Myocyte (in vitro differentiated cells): ENCODE measurements around the gene C6orf62. TPM values are rescaled to one million over a fixed set of nuclear protein-coding genes. Genes with fewer than 3 reads are reported as not detected.
"Not testable (repeated sequence)": the region's sequence is repeated elsewhere in the genome, so short reads cannot be mapped to it uniquely, and the experiment has no call there.

ENCODE experiments used
- DNase-seq: peaks from one replicate; pipeline ENCODE4 v3.0.0-alpha.2; 2012; ENCODE audit warnings: low read depth
- polyA plus RNA-seq: library from polyadenylated mRNA; unstranded; fragments of >200 nt; gene quantifications from one replicate; pipeline ENCODE4 v1.2.1, GENCODE V29; 2012; ENCODE audit warnings: missing spikeins
- total RNA-seq: library from RNA; depleted of rRNA; stranded (reverse); fragments of >200 nt; gene quantifications from 2 replicates; pipeline ENCODE4 v1.2.3, GENCODE V29; 2014

Gene C6orf62
- total RNA-seq, result 120 and 146 TPM in 2 replicates
- polyA plus RNA-seq, result 86.9 TPM

DNA sequence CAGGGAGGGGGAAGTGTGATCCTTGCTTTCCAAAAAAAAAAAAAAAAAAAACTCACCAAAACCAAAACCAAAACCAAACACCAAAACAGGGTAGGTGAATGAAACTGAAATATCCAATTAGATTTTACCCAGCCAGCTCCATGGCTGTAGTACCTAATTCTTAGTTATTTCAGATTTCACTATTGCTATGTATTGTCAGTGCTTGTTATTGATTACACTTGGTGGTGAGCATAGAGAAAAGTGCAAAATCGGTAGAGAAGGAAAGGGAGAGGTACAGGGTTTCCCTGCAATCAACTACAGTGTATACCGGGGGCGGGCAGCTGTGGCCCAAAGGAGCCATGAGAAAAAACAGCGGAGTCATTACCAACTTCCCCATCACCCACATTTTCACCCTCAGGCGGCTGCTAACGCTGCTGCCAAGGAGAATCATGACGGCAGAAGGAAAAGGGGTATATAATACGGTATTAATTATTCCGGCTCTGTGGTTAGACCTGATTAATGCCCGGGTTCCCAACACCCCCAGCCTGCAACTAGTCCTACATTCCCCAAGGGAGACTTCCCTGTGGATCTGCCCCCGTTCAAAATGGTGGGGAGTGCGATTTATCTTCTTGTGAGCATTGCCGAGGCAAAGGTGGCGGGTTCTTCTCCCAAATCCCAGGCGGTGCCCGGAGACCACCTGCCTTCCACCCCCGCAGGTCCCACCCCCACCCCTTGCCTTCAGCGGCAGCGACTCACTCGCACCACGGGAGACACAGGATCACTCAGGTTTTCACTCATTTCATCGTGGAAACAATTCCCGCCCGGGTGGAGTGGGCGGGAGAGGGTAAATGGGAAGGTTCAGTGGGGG lies at the start of gene C6orf62:
C6orf62 (minus strand) TSS at position 30 of the 847 bp plus-strand sequence. CDS start 486 bp downstream, outside the sequence.
- DNase-seq, result peak; percentile 41

DNA sequence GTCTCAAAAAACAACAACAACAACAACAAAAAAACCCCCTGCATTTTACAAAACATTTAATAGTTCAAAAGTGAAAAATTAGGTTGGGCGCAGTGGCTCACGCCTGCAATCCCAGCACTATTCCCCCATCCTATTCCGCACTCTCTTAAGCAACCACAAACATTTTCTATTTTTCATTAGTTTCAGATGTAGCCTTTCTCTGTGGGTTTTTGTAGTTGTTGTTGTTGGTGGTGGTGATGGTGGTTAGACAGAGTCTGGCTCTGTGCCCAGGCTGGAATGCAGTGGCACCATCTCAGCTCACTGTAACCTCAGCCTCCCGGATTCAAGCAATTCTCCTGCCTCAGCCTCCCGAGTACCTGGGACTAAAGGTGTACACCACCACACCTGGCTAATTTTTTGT lies 49.4 kb upstream of the C6orf62 start:
- DNase-seq, result peak; percentile 12

DNA sequence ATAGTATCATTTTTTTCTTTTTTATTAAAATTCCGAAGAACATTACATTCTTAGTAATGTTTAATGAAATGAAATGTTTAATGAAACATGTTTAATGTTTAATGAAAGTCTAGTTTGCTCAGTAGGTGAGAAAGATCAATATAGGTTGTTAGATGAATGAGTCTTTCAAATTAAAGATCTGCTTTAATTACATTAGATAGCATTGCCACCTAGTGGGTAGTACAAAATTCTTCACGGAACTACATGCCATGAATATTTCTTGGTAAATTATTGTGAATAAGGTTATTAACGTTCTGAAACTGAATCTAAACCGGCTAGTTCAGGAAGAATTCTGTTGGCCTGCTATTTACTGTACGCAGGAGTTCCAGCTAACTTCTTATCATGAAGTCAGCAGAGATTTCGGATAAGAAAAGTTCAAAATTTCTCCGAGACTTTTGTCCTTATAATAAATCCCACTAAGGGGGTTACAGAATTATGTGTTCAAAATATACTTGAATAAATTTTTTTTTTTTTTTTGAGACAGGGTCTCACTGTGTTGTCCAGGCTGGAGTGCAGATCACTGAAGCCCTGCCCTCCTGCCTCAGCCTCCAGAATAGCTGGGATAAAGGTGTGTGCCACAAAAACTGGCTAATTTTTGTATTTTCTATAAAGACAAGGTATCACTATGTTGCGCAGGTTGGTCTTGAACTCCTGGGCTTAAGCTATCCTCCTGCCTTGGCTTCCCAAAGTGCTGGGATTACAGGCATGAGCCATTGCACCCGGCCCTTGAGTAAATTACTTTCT lies 47.9 kb upstream of the C6orf62 start:
- peak; percentile 40 for DNase-seq

DNA sequence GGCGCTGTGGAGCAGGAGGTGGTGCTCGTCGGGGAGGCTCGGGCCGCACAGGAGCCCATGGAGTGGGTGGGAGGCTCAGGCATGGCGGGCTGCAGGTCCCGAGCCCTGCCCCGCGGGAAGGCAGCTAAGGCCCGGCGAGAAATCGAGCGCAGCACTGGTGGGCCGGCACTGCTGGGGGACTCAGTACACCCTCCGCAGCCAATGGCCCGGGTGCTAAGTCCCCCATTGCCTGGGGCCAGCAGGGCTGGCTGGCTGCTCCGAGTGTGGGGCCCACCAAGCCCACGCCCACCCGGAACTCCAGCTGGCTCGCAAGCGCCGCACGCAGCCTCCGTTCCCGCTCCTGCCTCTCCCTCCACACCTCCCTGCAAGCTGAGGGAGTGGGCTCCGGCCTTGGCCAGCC lies 47.0 kb upstream of the C6orf62 start:
- DNase-seq, result not testable (repeated sequence)

DNA sequence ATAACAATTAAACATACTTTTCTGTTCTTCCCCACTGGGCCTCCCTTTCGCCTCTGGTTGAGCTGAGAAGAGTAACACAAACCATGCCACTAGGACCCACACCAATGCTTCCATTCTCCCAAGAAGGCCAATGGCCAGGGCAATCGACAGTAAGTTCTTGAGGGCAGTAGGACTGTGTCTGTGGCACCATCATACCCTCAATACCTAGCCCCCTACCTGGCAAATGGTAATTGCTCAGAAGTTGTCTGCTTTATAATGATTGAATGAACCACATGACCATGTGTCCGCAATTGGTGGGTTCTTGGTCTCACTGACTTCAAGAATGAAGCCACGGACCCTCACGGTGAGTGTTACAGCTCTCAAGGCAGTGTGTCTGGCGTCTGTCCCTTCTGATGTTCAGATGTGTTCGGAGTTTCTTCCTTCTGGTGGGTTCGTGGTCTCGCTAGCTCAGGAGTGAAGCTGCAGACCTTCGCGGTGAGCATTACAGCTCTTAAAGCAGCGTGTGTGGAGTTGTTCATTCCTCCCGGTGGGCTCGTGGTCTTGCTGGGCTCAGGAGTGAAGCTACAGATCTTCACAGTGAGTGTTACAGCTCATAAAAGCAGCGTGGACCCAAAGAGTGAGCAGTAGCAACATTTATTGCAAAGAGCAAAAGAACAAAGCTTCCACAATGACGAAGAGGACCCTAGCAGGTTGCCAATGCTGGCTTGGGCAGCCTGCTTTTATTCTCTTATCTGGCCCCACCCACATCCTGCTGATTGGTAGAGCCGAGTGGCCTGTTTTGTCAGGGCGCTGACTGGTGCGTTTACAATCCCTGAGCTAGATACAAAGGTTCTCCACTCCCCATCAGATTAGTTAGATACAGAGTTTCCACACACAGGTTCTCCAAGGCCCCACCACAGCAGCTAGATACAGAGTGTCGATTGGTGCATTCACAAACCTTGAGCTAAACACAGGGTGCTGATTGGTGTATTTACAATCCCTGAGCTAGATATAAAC lies 46.2 kb upstream of the C6orf62 start:
- DNase-seq, result not testable (repeated sequence)

DNA sequence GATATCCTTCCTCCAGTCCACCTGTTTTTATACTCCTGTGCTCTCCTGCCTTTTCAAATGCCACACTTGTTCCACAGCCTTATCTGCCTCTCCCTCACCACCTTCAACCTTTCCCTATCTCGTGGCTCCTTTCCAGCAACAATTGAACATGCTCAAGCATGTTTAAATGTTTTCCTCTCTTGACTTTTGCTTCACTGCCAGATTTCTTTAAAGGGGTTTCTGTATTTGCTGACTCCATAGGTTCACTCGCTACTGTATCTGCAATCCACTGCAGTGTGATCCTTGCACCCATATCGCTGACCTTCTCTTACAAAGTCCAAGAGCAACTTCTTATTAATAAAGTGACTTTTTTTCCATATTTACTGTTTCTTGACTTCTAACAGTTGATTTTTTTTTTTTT lies 44.6 kb upstream of the C6orf62 start:
- DNase-seq, result no peak

DNA sequence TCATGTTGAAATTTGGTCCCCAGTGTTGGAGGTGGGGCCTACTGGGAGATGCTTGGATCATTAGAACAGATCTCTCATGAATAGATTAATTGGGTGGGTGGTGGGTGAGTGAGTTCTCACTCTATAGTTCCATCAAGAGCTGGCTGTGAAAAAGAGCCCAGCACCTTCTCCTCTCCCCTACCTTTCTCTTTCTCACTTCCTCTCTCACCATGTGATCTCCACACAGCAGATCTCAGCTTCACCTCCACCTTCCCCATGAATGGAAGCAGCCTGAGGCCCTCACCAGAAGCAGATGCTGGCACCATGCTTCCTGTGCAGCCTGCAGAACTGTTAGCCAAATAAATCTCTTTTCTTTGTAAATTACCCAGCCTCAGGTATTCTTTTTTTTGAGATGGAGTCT lies 42.9 kb upstream of the C6orf62 start:
- no peak for DNase-seq

DNA sequence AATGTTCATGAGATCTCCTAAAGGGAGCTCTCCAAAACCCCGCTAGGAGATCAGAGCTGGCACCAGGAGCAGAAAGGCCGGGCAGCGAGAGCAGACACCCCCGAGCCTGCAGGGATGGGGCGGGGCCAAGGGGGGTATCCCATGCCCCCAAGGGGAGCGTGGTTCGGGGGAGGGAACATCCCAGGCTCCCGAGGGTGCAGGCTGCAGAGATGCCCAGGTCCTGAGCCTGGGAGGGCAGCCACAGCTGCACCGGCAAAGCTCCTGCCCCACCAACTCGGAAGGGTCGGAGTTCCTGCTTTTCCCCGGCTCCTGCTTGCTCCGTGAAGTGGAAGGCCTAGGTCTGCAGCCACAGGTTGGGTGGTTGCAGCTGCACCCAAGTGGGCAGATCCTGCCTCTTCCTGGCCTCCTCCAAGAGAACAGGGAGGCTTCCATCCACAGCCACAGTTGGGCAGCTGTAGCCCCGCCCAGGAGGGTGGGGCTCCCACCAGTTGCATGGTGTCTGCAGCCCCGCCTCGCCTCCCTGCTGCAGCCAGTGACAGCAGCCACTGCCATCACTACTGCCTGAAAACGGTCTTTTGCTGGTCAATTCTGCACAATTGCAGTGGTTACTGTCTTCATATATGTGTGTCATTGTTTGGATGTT lies 42.4 kb upstream of the C6orf62 start:
- no peak for DNase-seq

DNA sequence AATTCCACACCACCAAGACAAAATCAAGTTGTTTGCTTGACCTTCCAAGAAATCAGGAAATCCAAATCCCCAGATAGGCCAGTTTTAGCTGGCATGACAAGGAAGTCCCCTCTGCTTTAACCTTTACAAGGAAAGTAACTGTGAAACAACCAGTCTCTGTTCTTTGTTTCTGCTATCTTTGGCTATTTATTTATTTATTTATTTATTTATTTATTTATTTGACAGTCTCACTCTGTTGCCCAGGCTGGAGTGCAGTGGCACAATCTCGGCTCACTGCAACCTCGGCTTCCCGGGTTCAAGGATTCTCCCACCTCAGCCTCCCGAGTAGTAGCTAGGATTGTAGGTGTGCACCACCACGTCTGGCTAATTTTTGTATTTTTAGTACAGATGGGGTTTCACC lies 41.3 kb upstream of the C6orf62 start:
- DNase-seq, result no peak

DNA sequence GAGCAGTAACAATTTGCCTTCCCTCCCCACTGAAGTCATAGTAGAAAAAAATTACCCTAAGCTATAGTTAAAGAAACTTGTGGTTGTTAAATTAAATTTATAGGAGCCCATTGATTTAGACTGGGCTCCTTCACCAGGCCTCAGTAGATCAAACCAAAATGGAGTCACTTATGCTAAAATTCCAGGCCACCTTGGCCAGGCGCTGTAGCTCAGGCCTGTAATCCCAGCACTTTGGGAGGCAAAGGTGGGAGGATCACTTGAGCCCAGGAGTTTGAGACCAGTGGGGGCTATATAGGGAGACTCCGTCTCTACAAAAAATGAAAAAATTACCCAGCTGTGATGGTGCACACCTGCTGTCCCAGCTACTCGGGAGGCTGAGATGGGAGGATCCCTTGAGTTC lies 40.8 kb upstream of the C6orf62 start:
- no peak for DNase-seq

DNA sequence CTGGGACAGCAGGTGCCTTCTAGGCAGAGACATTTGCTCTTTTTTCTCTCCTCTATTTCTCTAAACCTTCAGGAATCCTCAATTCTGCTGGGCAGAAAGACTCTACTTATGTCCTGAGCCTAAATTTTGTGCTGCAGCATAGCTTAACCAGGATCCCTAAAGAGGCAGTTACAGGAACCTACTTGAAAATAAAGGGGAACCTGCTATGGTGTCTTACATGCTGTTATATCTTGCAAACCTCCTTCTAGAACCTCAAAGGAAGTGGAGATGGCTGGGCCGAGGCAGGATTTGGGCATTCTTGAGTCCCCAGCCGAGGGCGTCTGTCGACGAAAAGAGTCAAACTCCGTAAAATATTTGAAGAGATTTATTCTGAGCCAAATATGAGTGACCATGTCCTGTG lies 38.7 kb upstream of the C6orf62 start:
- no peak for DNase-seq

DNA sequence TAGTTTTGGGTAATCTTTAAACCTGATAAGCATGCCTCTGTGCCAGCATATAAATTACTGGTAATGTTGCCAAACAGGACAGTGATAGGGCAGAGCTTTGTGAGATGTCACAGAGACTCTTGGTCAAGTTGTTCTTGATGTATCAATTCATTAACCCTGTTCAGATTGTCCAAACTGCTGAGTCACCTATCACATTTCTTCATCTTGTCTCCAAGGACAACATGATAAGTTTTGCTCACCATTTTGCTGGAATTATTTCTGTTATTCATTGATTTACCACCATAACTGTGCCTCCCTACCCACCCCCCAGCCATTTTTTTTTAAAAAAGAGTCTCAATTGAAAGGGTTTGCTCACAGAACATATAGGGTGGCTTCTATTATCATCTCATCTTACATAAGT lies 36.3 kb upstream of the C6orf62 start:
- DNase-seq, result no peak

DNA sequence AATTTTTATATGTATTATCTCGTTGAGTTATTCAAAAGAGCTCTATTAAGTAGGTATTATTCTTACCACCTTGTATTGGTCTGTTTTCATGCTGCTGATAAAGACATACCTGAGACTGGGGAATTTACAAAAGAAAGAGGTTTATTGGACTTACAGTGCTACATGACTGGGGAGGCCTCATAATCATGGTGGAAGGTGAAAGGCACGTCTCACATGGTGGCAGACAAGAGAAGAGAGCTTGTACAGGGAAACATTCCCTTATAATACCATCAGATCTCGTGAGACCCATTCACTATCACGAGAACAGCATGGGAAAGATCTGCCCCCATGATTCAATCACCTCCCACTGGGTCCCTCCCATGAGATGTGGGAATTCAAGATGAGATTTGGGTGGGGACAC lies 35.4 kb upstream of the C6orf62 start:
- not testable (repeated sequence) for DNase-seq

DNA sequence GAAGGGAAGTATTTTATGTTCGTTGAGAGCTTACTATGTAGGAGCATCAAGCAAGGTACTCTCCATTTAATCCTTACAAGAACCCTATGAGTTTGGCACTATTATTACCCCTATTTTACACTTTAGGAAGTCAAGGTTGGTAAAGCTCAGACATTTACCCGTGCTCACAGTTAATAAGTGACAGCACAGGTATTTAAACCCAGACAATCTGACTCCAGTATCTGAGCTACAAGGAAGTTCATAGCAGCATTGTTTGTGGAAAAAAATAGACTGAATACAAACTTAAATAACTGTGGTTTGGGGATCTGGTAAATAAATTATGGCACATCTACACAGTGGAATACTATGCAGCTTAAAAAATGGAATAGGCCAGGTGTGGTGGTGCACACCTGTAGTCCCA lies 34.6 kb upstream of the C6orf62 start:
- DNase-seq, result no peak

DNA sequence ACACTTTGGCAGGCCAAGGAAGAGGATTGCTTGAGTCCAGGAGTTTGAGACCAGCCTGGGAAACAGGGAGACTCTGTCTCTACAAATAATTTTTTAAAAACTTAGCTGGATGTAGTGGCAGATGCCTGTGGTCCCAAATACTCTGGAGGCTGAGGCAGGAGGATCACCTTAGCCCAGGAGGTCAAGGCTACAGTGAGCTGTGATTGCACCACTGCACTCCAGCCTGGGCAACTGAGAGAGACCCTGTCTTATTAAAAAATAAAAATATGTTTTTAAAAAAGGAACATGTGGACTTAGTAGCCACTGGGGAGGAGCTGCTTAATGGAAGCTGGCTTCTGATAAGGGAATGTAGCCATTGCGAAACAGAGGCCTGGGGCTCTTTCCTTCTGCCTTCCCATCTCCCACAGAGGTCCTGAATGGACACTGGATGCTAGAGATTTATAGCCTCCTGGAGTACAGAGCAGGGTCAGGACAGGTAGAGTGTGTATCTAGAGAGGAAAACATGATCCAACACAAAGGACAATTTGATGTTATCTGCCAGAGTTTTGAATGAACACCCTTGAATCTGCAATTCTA lies 34.1 kb upstream of the C6orf62 start:
- DNase-seq, result no peak

DNA sequence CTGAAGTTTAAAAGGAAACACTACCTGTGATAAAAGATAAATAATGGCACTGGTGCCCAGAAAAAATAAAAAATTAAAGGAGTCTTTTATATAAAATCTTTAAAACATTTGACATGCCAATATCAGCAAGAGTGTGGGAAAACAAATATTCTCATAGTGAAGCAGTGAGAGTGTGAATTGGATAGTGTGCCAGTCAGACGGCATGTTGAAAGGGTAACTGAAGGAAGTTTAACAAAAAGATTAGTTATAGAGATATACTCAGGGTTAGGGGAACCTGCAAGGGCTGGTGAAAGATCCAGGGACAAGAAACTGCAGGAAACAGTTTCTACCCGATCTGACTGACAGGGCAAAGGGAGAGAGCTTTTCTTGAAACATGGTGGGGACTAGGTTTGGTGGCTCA lies 33.5 kb upstream of the C6orf62 start:
- DNase-seq, result no peak

DNA sequence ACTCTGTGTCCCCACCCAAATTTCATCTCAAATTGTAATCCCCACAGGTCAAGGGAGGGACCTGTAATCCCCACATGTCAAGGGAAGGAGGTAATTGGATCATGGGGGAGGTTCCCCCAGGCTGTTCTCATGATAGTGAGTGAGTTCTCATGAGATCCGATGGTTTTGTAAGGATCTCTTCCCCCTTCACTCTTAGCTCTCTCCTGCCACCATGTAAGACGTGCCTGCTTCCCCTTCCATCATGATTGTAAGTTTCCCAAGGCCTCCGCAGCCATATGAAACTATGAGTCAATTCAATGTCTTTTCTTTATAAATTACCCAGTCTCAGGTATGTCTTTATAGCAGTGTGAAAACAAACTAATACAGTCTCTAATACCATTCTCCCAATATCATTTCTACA lies 31.9 kb upstream of the C6orf62 start:
- DNase-seq, result not testable (repeated sequence)

DNA sequence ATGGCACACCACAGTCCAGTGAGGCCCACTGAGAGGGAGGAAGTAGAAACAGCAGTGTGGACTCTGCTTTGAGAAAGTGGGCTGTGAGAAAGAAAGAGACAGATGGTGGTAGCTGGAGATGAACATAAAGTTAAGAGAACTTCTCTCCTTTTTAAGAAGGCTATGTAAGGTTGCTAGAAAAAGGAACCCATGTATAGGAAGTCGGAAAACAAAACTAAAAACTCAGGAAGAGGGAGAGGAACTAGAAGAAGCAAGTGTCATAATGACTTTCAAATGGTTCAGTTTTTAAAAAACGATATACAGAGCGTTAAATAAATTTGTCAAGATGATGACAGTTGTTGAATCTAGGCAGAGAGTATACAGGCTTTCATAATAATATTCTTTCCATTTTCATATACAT lies 30.3 kb upstream of the C6orf62 start:
- DNase-seq, result no peak

DNA sequence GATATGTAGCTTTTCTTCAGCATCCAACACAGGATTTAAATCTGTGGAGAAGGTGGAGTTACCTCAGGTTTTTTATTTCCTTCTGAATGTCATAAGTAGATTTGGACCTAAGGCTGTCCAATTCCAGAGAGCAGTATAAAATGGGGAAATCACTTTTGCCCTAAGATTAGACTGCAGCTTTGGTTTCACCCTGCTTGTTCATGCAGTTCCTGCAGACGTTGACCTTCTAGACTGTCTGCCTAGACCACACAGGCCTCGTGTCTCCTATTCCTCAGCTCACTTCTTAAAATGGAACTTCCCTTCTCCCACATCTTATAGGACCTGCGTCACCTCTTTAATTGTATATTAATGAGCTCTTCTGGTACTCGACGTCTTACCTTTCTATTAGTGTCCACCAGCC lies 26.0 kb upstream of the C6orf62 start:
- no peak for DNase-seq

DNA sequence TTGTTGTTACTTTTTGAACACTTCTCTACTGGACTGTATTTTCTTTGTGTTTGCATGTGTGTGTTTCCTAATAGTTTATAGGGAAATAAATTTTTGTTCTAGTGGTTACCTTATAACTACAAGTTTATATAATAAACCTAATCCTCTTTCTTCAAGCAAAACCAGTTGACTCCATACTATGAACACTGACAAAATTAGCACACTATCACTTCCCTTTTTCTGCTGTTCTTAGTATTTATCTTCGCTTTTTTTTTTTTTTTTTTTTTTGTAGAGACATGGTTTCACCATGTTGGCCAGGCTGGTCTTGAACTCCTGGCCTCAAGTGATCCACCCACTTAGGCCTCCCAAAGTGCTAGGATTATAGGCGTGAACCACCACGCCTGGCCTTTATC lies 25.0 kb upstream of the C6orf62 start:
- no peak for DNase-seq
